GM12878 (cell line): ENCODE measurements around the gene BIN1. TPM values are rescaled to one million over a fixed set of nuclear protein-coding genes. Genes with fewer than 3 reads are reported as not detected.

ENCODE experiments used
- ATAC-seq: fragments of 200-7000 bp; cut with Tn5 transposase; 3 replicates; pipeline ENCODE4 v1.9.1; 2020; ENCODE audit warnings: mild to moderate bottlenecking, moderate library complexity
- BruUV-seq: library from RNA; stranded (reverse); fragments of 400-500 nt; replicated peaks from 2 replicates; lab custom pipeline; 2021; lab: Mats Ljungman, UMichigan
- CTCF ChIA-PET: fragments of 300-600 bp; sonication (Branson Sonifier 250); formaldehyde crosslinking; extraction: SDS; loops from one replicate; lab custom pipeline; 2021; ENCODE audit warnings: inconsistent platforms; lab: Yijun Ruan, JAX
- POLR2A ChIA-PET: fragments of 350-600 bp; formaldehyde crosslinking; extraction: SDS; loops from one replicate; lab custom pipeline; 2021; ENCODE audit warnings: inconsistent platforms; lab: Charles Lee
- RAD21 ChIA-PET: fragments of 300-600 bp; sonication (Branson Sonifier 250); formaldehyde crosslinking; loops from one replicate; lab custom pipeline; 2023; ENCODE audit warnings: antibody characterized with exemption; ENCODE audit not compliant: unreplicated experiment; lab: Charles Lee
- SMC1A ChIA-PET: fragments of 300-600 bp; sonication (Branson Sonifier 250); formaldehyde crosslinking; loops from one replicate; lab custom pipeline; 2023; ENCODE audit not compliant: unreplicated experiment, uncharacterized antibody; lab: Charles Lee
- DNase-seq: peaks from one replicate; pipeline ENCODE4 v3.0.0-alpha.2; 2011; ENCODE audit warnings: low read depth, low spot score
- FAIRE-seq: peaks from 3 replicates; lab custom pipeline; 2011; peaks lifted over from hg19 to GRCh38; lab: Jason Lieb, UNC
- H2AFZ ChIP-seq: 2 replicates; pipeline ENCODE4 v1.6.0; 2011; ENCODE audit warnings: low read depth, low read length, control low read depth; ENCODE audit not compliant: control insufficient read depth
- H3K27ac ChIP-seq: 2 replicates; pipeline ENCODE4 v1.5.1; 2011; ENCODE audit warnings: control low read depth; ENCODE audit not compliant: control insufficient read depth, insufficient read depth
- H3K27me3 ChIP-seq, 2 experiments: replicated peaks in 1 of 2; 2 replicates each; pipeline versions ENCODE4 v1.6.0 to v1.6.1; 2011; ENCODE audit warnings: low read length in 1 of 2; ENCODE audit not compliant: control insufficient read depth in 2 of 2, insufficient read depth in 2 of 2
- H3K36me3 ChIP-seq, 2 experiments: 2 replicates each; pipeline ENCODE4 v1.5.1; 2011; ENCODE audit warnings: low read length in 1 of 2; ENCODE audit not compliant: control insufficient read depth in 2 of 2, insufficient read depth in 2 of 2
- H3K4me1 ChIP-seq: 2 replicates; pipeline ENCODE4 v1.6.1; 2011; ENCODE audit warnings: mild to moderate bottlenecking, low read length, moderate library complexity, mixed read lengths; ENCODE audit not compliant: control insufficient read depth, insufficient read depth
- H3K4me2 ChIP-seq: 2 replicates; pipeline ENCODE4 v1.6.0; 2011; ENCODE audit warnings: control low read depth; ENCODE audit not compliant: control insufficient read depth, insufficient read depth
- H3K4me3 ChIP-seq: fragments of 200-600 bp; sonication (generic); 2 replicates; pipeline ENCODE4 v1.5.1; 2016
- H3K79me2 ChIP-seq: 2 replicates; pipeline ENCODE4 v1.6.0; 2011; ENCODE audit warnings: low read length; ENCODE audit not compliant: control insufficient read depth, insufficient read depth
- H3K9ac ChIP-seq: 2 replicates; pipeline ENCODE4 v1.8.0; 2011; ENCODE audit warnings: low read length, control low read depth, mixed read lengths; ENCODE audit not compliant: control insufficient read depth, insufficient read depth
- H3K9me3 ChIP-seq: replicated peaks from 3 replicates; pipeline ENCODE4 v1.5.1; 2011; ENCODE audit warnings: mild to moderate bottlenecking, low read length; ENCODE audit not compliant: control insufficient read depth, insufficient read depth
- H4K20me1 ChIP-seq: 2 replicates; pipeline ENCODE4 v1.6.0; 2011; ENCODE audit not compliant: control insufficient read depth, insufficient read depth
- BCL11A ChIP-seq: IDR thresholded peaks from 2 replicates; pipeline ENCODE4 v1.6.1; 2011; ENCODE audit warnings: low read depth, low read length
- BCLAF1 ChIP-seq: fragments of 450-650 bp; IDR thresholded peaks from 2 replicates; pipeline ENCODE4 v1.6.1; 2017; ENCODE audit warnings: antibody characterized with exemption, mild to moderate bottlenecking, moderate library complexity
- CEBPB ChIP-seq, 2 experiments: fragments of 150-350 bp in 1 of 2; IDR thresholded peaks; 2 replicates each; pipeline ENCODE4 v1.6.1; 2012 to 2014; ENCODE audit warnings: low read depth in 2 of 2, low read length in 2 of 2, borderline replicate concordance in 1 of 2, inconsistent platforms in 1 of 2
- E4F1 ChIP-seq: fragments of 450-650 bp; IDR thresholded peaks from 2 replicates; pipeline ENCODE4 v1.6.1; 2018; ENCODE audit warnings: borderline replicate concordance, mild to moderate bottlenecking; ENCODE audit not compliant: partially characterized antibody
- EZH2 ChIP-seq: IDR thresholded peaks from 2 replicates; pipeline ENCODE4 v1.6.1; 2012; ENCODE audit warnings: low read depth, mild to moderate bottlenecking, control low read depth, inconsistent platforms, low read length, borderline replicate concordance; ENCODE audit not compliant: control insufficient read depth
- HDGF ChIP-seq: fragments of 450-650 bp; IDR thresholded peaks from 2 replicates; pipeline ENCODE4 v1.6.1; 2016; ENCODE audit warnings: antibody characterized with exemption
- KLF5 ChIP-seq: fragments of 450-650 bp; IDR thresholded peaks from 2 replicates; pipeline ENCODE4 v1.6.1; 2014; ENCODE audit warnings: mild to moderate bottlenecking; ENCODE audit not compliant: partially characterized antibody
- MTA2 ChIP-seq: fragments of 450-650 bp; IDR thresholded peaks from 2 replicates; pipeline ENCODE4 v1.6.1; 2016; ENCODE audit warnings: low read depth, mild to moderate bottlenecking, moderate library complexity
- NFXL1 ChIP-seq: fragments of 450-650 bp; IDR thresholded peaks from 2 replicates; pipeline ENCODE4 v1.6.1; 2017; ENCODE audit warnings: antibody characterized with exemption, mild to moderate bottlenecking, borderline replicate concordance
- NRF1 ChIP-seq: conservative IDR thresholded peaks from 2 replicates; pipeline ENCODE4 v1.6.1; 2011; ENCODE audit warnings: mild to moderate bottlenecking, low read depth, low read length, improper control_type of control experiment
- RB1 ChIP-seq: fragments of 450-650 bp; formaldehyde crosslinking; IDR thresholded peaks from 2 replicates; pipeline ENCODE4 v1.6.1; 2017; ENCODE audit warnings: mild to moderate bottlenecking, borderline replicate concordance
- RFX5 ChIP-seq: IDR thresholded peaks from 2 replicates; pipeline ENCODE4 v1.6.1; 2011; ENCODE audit warnings: low read depth, low read length, improper control_type of control experiment
- ZBTB4 ChIP-seq: fragments of 450-650 bp; formaldehyde crosslinking; IDR thresholded peaks from 2 replicates; pipeline ENCODE4 v1.4.0; 2022; ENCODE audit warnings: mild to moderate bottlenecking, moderate library complexity
- ZNF274 ChIP-seq: IDR thresholded peaks from one replicate; pipeline ENCODE4 v1.8.0; 2011; ENCODE audit not compliant: insufficient read length, insufficient read depth
- WGBS: methylation state at CpG from one replicate; pipeline ENCODE4 v1.1.6; 2016; ENCODE audit warnings: low lambda C conversion rate; ENCODE audit not compliant: insufficient replicate concordance, insufficient coverage; ENCODE audit errors: missing lambda C conversion rate; 5-methylcytosine and 5-hydroxymethylcytosine counted together
- in situ Hi-C: fragments of 300-500 bp; cut with MboI; formaldehyde crosslinking; loops from 9 replicates; pipeline ENCODE4 v1.14.3; 2018; ENCODE audit warnings: mixed read lengths
- intact Hi-C: fragments of 100-400 bp; cut with micrococcal nuclease; formaldehyde crosslinking; loops from one replicate; pipeline ENCODE4 v1.14.2; 2022; ENCODE audit not compliant: unreplicated experiment
- polyA plus RNA-seq, 11 experiments: library from polyadenylated mRNA; depleted of rRNA in 4 of 11; unstranded in 6 of 11; stranded (reverse) in 5 of 11; fragments of >200 nt; fragmentation: Nextera tagmentation in 4 of 11; fragmentation: Illumina TruSeq in 1 of 11; extraction: Ambion mirVana in 4 of 11; extraction: Trizol in 1 of 11; gene quantifications; 1 replicate in 1 of 11; 2 replicates in 10 of 11; pipeline versions ENCODE4 v1.2.1 to v1.2.3, GENCODE V29; 2011 to 2016; ENCODE audit warnings: inconsistent platforms in 2 of 11, missing spikeins in 2 of 11, low read depth in 1 of 11
- total RNA-seq, 4 experiments: library from RNA; depleted of rRNA in 3 of 4; stranded (reverse); fragments of >200 nt in 3 of 4; fragmentation: Illumina TruSeq in 1 of 4; extraction: Trizol in 1 of 4; gene quantifications; 2 replicates each; pipeline versions ENCODE4 v1.2.1 to v1.2.3, GENCODE V29; 2013 to 2021

The BIN1 gene
- total and polyA plus RNA-seq, 10 of the 15 experiments (the other 5 are each of a cell fraction or from before 2014, with no cell fraction given) = 0.32 to 21.3 (median 11.2) TPM

GRCh38 chr2:127117603-127118002 is 10.6 kb upstream of the BIN1 start:
- intact Hi-C loops (no loop called here), in situ Hi-C loops (no loop called here)
- H3K27ac ChIP-seq = no peak overlapping the region
- no peaks in the 10 kb centered on the region for H3K27me3 ChIP-seq
- DNase-seq = no peak
- H3K36me3 ChIP-seq = no peaks in the 10 kb centered on the region
- H3K9me3 ChIP-seq = no peaks in the 10 kb centered on the region
- BruUV-seq = no TSS peak
- no peak for FAIRE-seq
- no peaks in the 10 kb centered on the region for H4K20me1 ChIP-seq
- H3K4me1 ChIP-seq = no peaks in the 10 kb centered on the region
- ChIA-PET RAD21 (no interaction called here), SMC1A (no interaction called here), POLR2A (no interaction called here), CTCF (no interaction called here)
- H3K79me2 ChIP-seq = no peaks in the 10 kb centered on the region
- WGBS = 46% methylated on average over 9 of the region's 9 CpGs
- no peak overlapping the region for H3K4me2 ChIP-seq
- no peak overlapping the region for H2AFZ ChIP-seq
- H3K4me3 ChIP-seq = no peak overlapping the region
- H3K9ac ChIP-seq = no peak overlapping the region
- no peak for TF ChIP-seq CEBPB (IDR thresholded peaks at IDR 0.05; ENCODE audit: borderline replicate concordance in 1 of 2, low read depth in 2 of 2, low read length in 2 of 2)
- TF ChIP-seq MTA2 = no peak
- no peak for TF ChIP-seq NRF1
- TF ChIP-seq EZH2 = no peak
- no peak for TF ChIP-seq KLF5
- TF ChIP-seq E4F1 = no peak
- no peak for TF ChIP-seq RB1
- no peak for TF ChIP-seq NFXL1
- TF ChIP-seq ZBTB4 (CRISPR knock-in tag) = no peak
- TF ChIP-seq RFX5 = no peak
- no peak for TF ChIP-seq BCLAF1
- no peak for TF ChIP-seq BCL11A
- no peak for TF ChIP-seq ZNF274
- no peak for TF ChIP-seq HDGF
- no peak for ATAC-seq
